ENCODE data around the gene SF3B2.
"Not testable (repeated sequence)": the region's sequence is repeated elsewhere in the genome, so short reads cannot be mapped to it uniquely, and the experiment has no call there.

The SF3B2 gene

GRCh38 chr11:66087148-66087908, 35.2 kb downstream of the SF3B2 start:
- H3K4me1 ChIP-seq (ENCODE audit: control insufficient read depth in 1 of 2, insufficient read depth in 1 of 2, low read depth in 1 of 2, low read length in 1 of 2), result peaks cover 22 to 25% of the 10 kb centered on the region in 2 experiments
- no peaks in the 10 kb centered on the region for H3K9me3 ChIP-seq
- H3K4me3 ChIP-seq (ENCODE audit: low read depth in 1 of 2, low read length in 1 of 2), result no peak overlapping the region
- H3K27ac ChIP-seq, result peak overlapping the region; percentile 11
- no peak for TF ChIP-seq CTCF (IDR thresholded peaks at IDR 0.05)
- no peaks in the 10 kb centered on the region for H3K36me3 ChIP-seq
- no peaks in the 10 kb centered on the region for H3K27me3 ChIP-seq

GRCh38 chr11:66089067-66089466, 36.9 kb downstream of the SF3B2 start:
- Histone ChIP-seq H3K9me3 (no peaks in the 10 kb centered on the region), H3K27ac (no peak overlapping the region), H3K27me3 (no peaks in the 10 kb centered on the region), H3K4me3 (ENCODE audit: low read depth in 1 of 2, low read length in 1 of 2) (no peak overlapping the region), H3K36me3 (no peaks in the 10 kb centered on the region), H3K4me1 (ENCODE audit: control insufficient read depth in 1 of 2, insufficient read depth in 1 of 2, low read depth in 1 of 2, low read length in 1 of 2) (peaks cover 5 to 8% of the 10 kb centered on the region in 2 experiments)
- TF ChIP-seq CTCF (IDR thresholded peaks at IDR 0.05), result no peak

- TF ChIP-seq CTCF (IDR thresholded peaks at IDR 0.05), result no peak
- Histone ChIP-seq H3K36me3 (no peaks in the 10 kb centered on the region), H3K4me3 (ENCODE audit: low read depth in 1 of 2, low read length in 1 of 2) (no peak overlapping the region), H3K4me1 (ENCODE audit: control insufficient read depth in 1 of 2, insufficient read depth in 1 of 2, low read depth in 1 of 2, low read length in 1 of 2) (no peaks in the 10 kb centered on the region), H3K27me3 (no peaks in the 10 kb centered on the region), H3K27ac (no peak overlapping the region), H3K9me3 (no peaks in the 10 kb centered on the region)
Observed at GRCh38 chr11:66090288-66090687, 38.1 kb downstream of the SF3B2 start.

GRCh38 chr11:66092125-66092524, 40.0 kb downstream of the SF3B2 start:
- H3K9me3 ChIP-seq, result not testable (repeated sequence)

GRCh38 chr11:66099746-66100145, 47.6 kb downstream of the SF3B2 start:
- H3K27ac ChIP-seq, result peak overlapping the region; percentile 84
- peaks cover 39 to 53% of the 10 kb centered on the region in 2 experiments for H3K4me1 ChIP-seq (ENCODE audit: control insufficient read depth in 1 of 2, insufficient read depth in 1 of 2, low read depth in 1 of 2, low read length in 1 of 2)
- H3K27me3 ChIP-seq, H3K9me3 ChIP-seq, H3K36me3 ChIP-seq: not testable (repeated sequence)
- peak overlapping the region; percentile 12 to 44 for H3K4me3 ChIP-seq (ENCODE audit: low read depth in 1 of 2, low read length in 1 of 2)

More at GRCh38 chr11:66092125-66092524, 40.0 kb downstream of the SF3B2 start:
- H3K27ac ChIP-seq; H3K4me3 ChIP-seq (ENCODE audit: low read depth in 1 of 2, low read length in 1 of 2); H3K4me1 ChIP-seq (ENCODE audit: control insufficient read depth in 1 of 2, insufficient read depth in 1 of 2, low read depth in 1 of 2, low read length in 1 of 2); H3K27me3 ChIP-seq; H3K36me3 ChIP-seq: not testable (repeated sequence)

- no peaks in the 10 kb centered on the region for H3K27me3 ChIP-seq
- H3K4me1 ChIP-seq (ENCODE audit: control insufficient read depth in 1 of 2, insufficient read depth in 1 of 2, low read depth in 1 of 2, low read length in 1 of 2), result peaks cover 39 to 53% of the 10 kb centered on the region in 2 experiments
- peak overlapping the region; percentile 37 to 44 for H3K4me3 ChIP-seq (ENCODE audit: low read depth in 1 of 2, low read length in 1 of 2)
- no peaks in the 10 kb centered on the region for H3K36me3 ChIP-seq
- peak overlapping the region; percentile 84 for H3K27ac ChIP-seq
- H3K9me3 ChIP-seq, result no peaks in the 10 kb centered on the region
- TF ChIP-seq CTCF (IDR thresholded peaks at IDR 0.05), result no peak
Observed at GRCh38 chr11:66100272-66101065, 48.3 kb downstream of the SF3B2 start.

Measured in neutrophil (primary cell).